Thoracic aorta (tissue), 2 donors: ENCODE results near the gene RHCE. TPM values are rescaled to one million over a fixed set of nuclear protein-coding genes. Genes with fewer than 3 reads are reported as not detected.
"Not testable (repeated sequence)": the region's sequence is repeated elsewhere in the genome, so short reads cannot be mapped to it uniquely, and the experiment has no call there.

Source experiments
- ATAC-seq: fragments of 150-250 bp; one replicate; pipeline ENCODE4 v1.8.0; 2017; ENCODE audit warnings: low read depth; ENCODE audit not compliant: insufficient number of reproducible peaks, low FRiP score
- DNase-seq: peaks from one replicate; pipeline ENCODE4 v3.0.0-alpha.2; 2020; ENCODE audit warnings: low spot score
- H3K27ac ChIP-seq, 2 donors: fragments of 200-600 bp; sonication (generic); 1 replicate in 1 of 2; 2 replicates in 1 of 2; pipeline ENCODE4 v1.5.1; 2016; ENCODE audit warnings: mild to moderate bottlenecking in 2 of 2, moderate library complexity in 2 of 2
- H3K27me3 ChIP-seq: fragments of 200-600 bp; sonication (generic); replicated peaks from 2 replicates; pipeline ENCODE4 v1.6.0; 2016; ENCODE audit warnings: mild to moderate bottlenecking; ENCODE audit not compliant: insufficient read depth
- H3K36me3 ChIP-seq: fragments of 200-600 bp; sonication (generic); one replicate; pipeline ENCODE4 v1.5.1; 2016
- H3K4me1 ChIP-seq, 2 donors: fragments of 200-600 bp; sonication (generic); 1 replicate in 1 of 2; 2 replicates in 1 of 2; pipeline versions ENCODE4 v1.5.1 to v1.6.0; 2016; ENCODE audit warnings: low read depth in 2 of 2, mild to moderate bottlenecking in 1 of 2; ENCODE audit not compliant: control insufficient read depth in 1 of 2
- H3K4me3 ChIP-seq: fragments of 200-600 bp; sonication (generic); 2 replicates; pipeline ENCODE4 v1.5.1; 2016; ENCODE audit warnings: mild to moderate bottlenecking
- H3K9me3 ChIP-seq: fragments of 200-600 bp; sonication (generic); 2 replicates; pipeline ENCODE4 v1.5.1; 2016
- total RNA-seq, 2 donors: library from RNA; depleted of rRNA; stranded (reverse); fragments of >200 nt; gene quantifications; one replicate each; pipeline versions ENCODE4 v1.1.0 to v1.2.3, GENCODE V29; 2016

Gene RHCE
- total RNA-seq, 2 donors from 2014 or later, result not detected

- not testable (repeated sequence) for ATAC-seq, H3K4me3 ChIP-seq, H3K4me1 ChIP-seq, H3K36me3 ChIP-seq, H3K27ac ChIP-seq, DNase-seq, H3K27me3 ChIP-seq, H3K9me3 ChIP-seq
Measured at GRCh38 chr1:25312806-25313470, 107.7 kb downstream of the RHCE start.

Other genes starting within 250 kb of the RHCE start
- gene SYF2, start 188.3 kb downstream of the RHCE start, total RNA-seq, result 10 to 100 TPM; 34.9 to 53.9 TPM
- gene RSRP1, start 173.4 kb downstream of the RHCE start, total RNA-seq, result 100 to 1,000 TPM; 193 to 208 TPM
- gene RHD, start 148.3 kb downstream of the RHCE start, total RNA-seq, result not detected
- gene TMEM50A, start 82.5 kb downstream of the RHCE start, total RNA-seq, result 100 to 1,000 TPM in 1 of 2 donors, 10 to 100 TPM in 1; 93.7 to 111 TPM
- 10 to 100 TPM; 15.2 to 18.8 TPM for gene MACO1, start 10.1 kb upstream of the RHCE start, total RNA-seq
- 10 to 100 TPM; 35.2 to 55.2 TPM for gene LDLRAP1, start 122.8 kb upstream of the RHCE start, total RNA-seq
- gene MAN1C1, start 196.0 kb upstream of the RHCE start, total RNA-seq, result 10 to 100 TPM; 21.0 to 26.0 TPM